HEK293 (cell line): ENCODE measurements around the gene KDM4C.

Source experiments
- CTCF ChIA-PET: fragments of 350-600 bp; formaldehyde crosslinking; extraction: SDS; loops from one replicate; lab custom pipeline; 2021; ENCODE audit warnings: antibody characterized with exemption; lab: Yijun Ruan, JAX
- POLR2A ChIA-PET: fragments of 300-600 bp; formaldehyde crosslinking; extraction: SDS; loops from one replicate; lab custom pipeline; 2020; ENCODE audit warnings: antibody characterized with exemption, inconsistent platforms; lab: Yijun Ruan, JAX
- H3K27ac ChIP-seq: fragments of 200-500 bp; sonication (Bioruptor generic); 2 replicates; pipeline ENCODE4 v1.5.1; 2014; ENCODE audit warnings: low read depth, low read length, control low read depth, inconsistent platforms; ENCODE audit errors: extremely low read depth
- H3K36me3 ChIP-seq, 2 experiments: fragments of 200-500 bp in 1 of 2; sonication (Bioruptor generic) in 1 of 2; 1 replicate in 1 of 2; 2 replicates in 1 of 2; pipeline ENCODE4 v1.5.1; 2014 to 2017; ENCODE audit warnings: inconsistent platforms in 2 of 2, low read length in 2 of 2; ENCODE audit not compliant: control insufficient read depth in 2 of 2, insufficient read depth in 1 of 2
- H3K4me1 ChIP-seq: fragments of 200-500 bp; sonication (Bioruptor generic); 2 replicates; pipeline ENCODE4 v1.5.1; 2014; ENCODE audit warnings: mild to moderate bottlenecking, low read length, inconsistent platforms; ENCODE audit not compliant: control insufficient read depth, insufficient read depth
- H3K4me3 ChIP-seq: 2 replicates; pipeline ENCODE4 v1.5.1; 2011; ENCODE audit warnings: low read depth, mild to moderate bottlenecking, control low read depth, low read length, moderate library complexity
- H3K9me3 ChIP-seq: fragments of 200-500 bp; sonication (Bioruptor generic); 2 replicates; pipeline ENCODE4 v1.5.1; 2014; ENCODE audit warnings: low read depth, low read length, inconsistent platforms; ENCODE audit not compliant: control insufficient read depth, insufficient read depth
- HOXA7 ChIP-seq: sonication (generic); formaldehyde crosslinking; IDR thresholded peaks from 2 replicates; pipeline ENCODE4 v1.8.1; 2022; ENCODE audit warnings: missing genetic modification reagents, borderline replicate concordance
- KLF8 ChIP-seq: fragments of 450-650 bp; formaldehyde crosslinking; IDR thresholded peaks from 2 replicates; pipeline ENCODE4 v1.5.1; 2016; ENCODE audit warnings: missing biosample characterization, missing genetic modification characterization
- PBX3 ChIP-seq: sonication (generic); formaldehyde crosslinking; IDR thresholded peaks from 2 replicates; pipeline ENCODE4 v1.8.1; 2022; ENCODE audit warnings: mild to moderate bottlenecking, moderate library complexity, missing genetic modification reagents
- REPIN1 ChIP-seq: fragments of 450-650 bp; formaldehyde crosslinking; IDR thresholded peaks from 2 replicates; pipeline ENCODE4 v1.5.1; 2017; ENCODE audit warnings: missing biosample characterization, missing genetic modification characterization, low read depth
- TCF7L2 ChIP-seq: IDR thresholded peaks from 2 replicates; pipeline ENCODE4 v1.6.1; 2011; ENCODE audit warnings: low read depth, mild to moderate bottlenecking, inconsistent platforms, low read length, moderate library complexity, borderline replicate concordance
- ZBTB17 ChIP-seq: fragments of 450-650 bp; formaldehyde crosslinking; IDR thresholded peaks from 2 replicates; pipeline ENCODE4 v1.5.1; 2016; ENCODE audit warnings: missing biosample characterization, missing genetic modification characterization
- ZEB2 ChIP-seq: fragments of 450-650 bp; formaldehyde crosslinking; IDR thresholded peaks from 2 replicates; pipeline ENCODE4 v1.5.1; 2016; ENCODE audit warnings: missing biosample characterization, missing genetic modification characterization
- ZNF23 ChIP-seq: fragments of 450-650 bp; formaldehyde crosslinking; IDR thresholded peaks from 2 replicates; pipeline ENCODE4 v1.5.1; 2016; ENCODE audit warnings: missing biosample characterization, missing genetic modification characterization, borderline replicate concordance
- ZNF280C ChIP-seq: fragments of 450-650 bp; formaldehyde crosslinking; IDR thresholded peaks from 2 replicates; pipeline ENCODE4 v1.5.1; 2016; ENCODE audit warnings: missing biosample characterization, missing genetic modification characterization
- ZNF335 ChIP-seq: fragments of 450-650 bp; formaldehyde crosslinking; conservative IDR thresholded peaks from 2 replicates; pipeline ENCODE4 v1.5.1; 2016; ENCODE audit warnings: missing biosample characterization, missing genetic modification characterization
- ZNF423 ChIP-seq: fragments of 450-650 bp; formaldehyde crosslinking; IDR thresholded peaks from 2 replicates; pipeline ENCODE4 v1.5.1; 2016; ENCODE audit warnings: missing biosample characterization, missing genetic modification characterization
- ZNF501 ChIP-seq: fragments of 450-650 bp; formaldehyde crosslinking; IDR thresholded peaks from 2 replicates; pipeline ENCODE4 v1.5.1; 2016; ENCODE audit warnings: missing biosample characterization, missing genetic modification characterization
- ZNF510 ChIP-seq: fragments of 450-650 bp; formaldehyde crosslinking; IDR thresholded peaks from 2 replicates; pipeline ENCODE4 v1.5.1; 2018; ENCODE audit warnings: mild to moderate bottlenecking, missing genetic modification characterization, missing biosample characterization; ENCODE audit not compliant: insufficient replicate concordance
- ZNF548 ChIP-seq: fragments of 450-650 bp; formaldehyde crosslinking; IDR thresholded peaks from 2 replicates; pipeline ENCODE4 v1.5.1; 2016; ENCODE audit warnings: missing biosample characterization, missing genetic modification characterization
- ZNF549 ChIP-seq: fragments of 450-650 bp; IDR thresholded peaks from 2 replicates; pipeline ENCODE4 v1.5.1; 2018; ENCODE audit warnings: missing biosample characterization, missing genetic modification characterization, mild to moderate bottlenecking, inconsistent platforms, moderate library complexity
- ZNF571 ChIP-seq: fragments of 450-650 bp; formaldehyde crosslinking; IDR thresholded peaks from 2 replicates; pipeline ENCODE4 v1.5.0; 2017; ENCODE audit warnings: missing biosample characterization, missing genetic modification characterization
- ZNF645 ChIP-seq: fragments of 450-650 bp; formaldehyde crosslinking; IDR thresholded peaks from 2 replicates; pipeline ENCODE4; 2016; ENCODE audit warnings: missing biosample characterization, missing genetic modification characterization
- ZNF654 ChIP-seq: fragments of 450-650 bp; formaldehyde crosslinking; IDR thresholded peaks from 2 replicates; pipeline ENCODE4 v1.5.1; 2016; ENCODE audit warnings: low read depth, missing biosample characterization, missing genetic modification characterization
- ZNF660 ChIP-seq: fragments of 450-650 bp; IDR thresholded peaks from 2 replicates; pipeline ENCODE4 v1.5.1; 2018; ENCODE audit warnings: missing biosample characterization, mild to moderate bottlenecking, missing genetic modification characterization
- ZNF76 ChIP-seq: fragments of 450-650 bp; formaldehyde crosslinking; IDR thresholded peaks from 2 replicates; pipeline ENCODE4; 2016; ENCODE audit warnings: low read depth, missing biosample characterization, missing genetic modification characterization, borderline replicate concordance
- ZNF830 ChIP-seq: fragments of 450-650 bp; IDR thresholded peaks from 2 replicates; pipeline ENCODE4 v1.5.0; 2018; ENCODE audit warnings: missing biosample characterization, missing genetic modification characterization, low read depth, mild to moderate bottlenecking, moderate library complexity

Gene KDM4C

DNA sequence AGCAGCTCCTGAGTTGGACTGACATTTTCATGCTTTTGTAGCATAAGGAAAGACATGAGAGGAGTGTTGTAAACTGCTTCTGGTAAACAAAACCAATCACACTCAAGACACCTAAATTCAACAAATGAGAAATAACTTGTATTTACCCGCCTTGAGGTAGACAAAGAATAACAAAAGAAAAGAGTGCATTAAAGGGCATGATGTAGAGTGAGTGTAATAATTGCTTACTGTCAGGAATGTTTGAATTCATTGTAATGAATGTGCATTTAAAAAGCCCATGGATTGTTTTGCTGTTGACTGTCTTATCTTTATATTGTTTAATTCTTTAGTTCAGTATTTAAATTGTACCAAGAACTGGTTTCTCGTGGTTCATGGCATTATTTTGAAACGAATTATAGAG is 61.8 kb downstream of the KDM4C start:
- no peak overlapping the region for H3K27ac ChIP-seq
- TF ChIP-seq ZNF423 (tag by site-specific recombination) (no peak), ZEB2 (tag by site-specific recombination) (no peak), ZNF548 (tag by site-specific recombination) (no peak), HOXA7 (CRISPR knock-in tag) (no peak), ZNF549 (tag by site-specific recombination) (no peak), ZNF501 (tag by site-specific recombination) (no peak), ZNF510 (tag by site-specific recombination) (no peak), PBX3 (CRISPR knock-in tag) (no peak), REPIN1 (no peak), ZNF280C (tag by site-specific recombination) (no peak), TCF7L2 (no peak)
- ChIA-PET CTCF (interaction anchor here (0.6 to 1.6 kb wide), 2 partner anchors 8 to 35 kb away, joined by 3 to 12 read pairs; no protein-coding TSS in a partner anchor), POLR2A (interaction anchor here (0.9 kb wide), 1 partner anchor 62 kb away, joined by 3 read pairs; the partner anchor contains the start of gene KDM4C)
- no peaks in the 10 kb centered on the region for H3K9me3 ChIP-seq
- H3K4me3 ChIP-seq: no peak overlapping the region
- no peaks in the 10 kb centered on the region for H3K4me1 ChIP-seq
- peaks cover 0 to 3% of the 10 kb centered on the region in 2 experiments; a peak in 1 of 3 replicates for H3K36me3 ChIP-seq

- H3K4me3 ChIP-seq: no peak overlapping the region
- H3K4me1 ChIP-seq: 0 out of 2 replicates have a peak, but pooled peaks cover 2% of the 10 kb centered on the region
- H3K9me3 ChIP-seq: no peaks in the 10 kb centered on the region
- TF ChIP-seq ZNF571: no peak
- TF ChIP-seq KLF8 (tag by site-specific recombination): no peak
- TF ChIP-seq ZNF830 (tag by site-specific recombination): no peak
- no peak for TF ChIP-seq ZBTB17 (tag by site-specific recombination)
- no peak for TF ChIP-seq ZNF548 (tag by site-specific recombination)
- TF ChIP-seq ZNF335 (tag by site-specific recombination): no peak
- ChIA-PET CTCF (no interaction called here), POLR2A (no interaction called here)
- no peaks in the 10 kb centered on the region for H3K36me3 ChIP-seq
- no peak overlapping the region for H3K27ac ChIP-seq
Measured at GRCh38 chr9:6822696-6823095, 64.9 kb downstream of the KDM4C start.

DNA sequence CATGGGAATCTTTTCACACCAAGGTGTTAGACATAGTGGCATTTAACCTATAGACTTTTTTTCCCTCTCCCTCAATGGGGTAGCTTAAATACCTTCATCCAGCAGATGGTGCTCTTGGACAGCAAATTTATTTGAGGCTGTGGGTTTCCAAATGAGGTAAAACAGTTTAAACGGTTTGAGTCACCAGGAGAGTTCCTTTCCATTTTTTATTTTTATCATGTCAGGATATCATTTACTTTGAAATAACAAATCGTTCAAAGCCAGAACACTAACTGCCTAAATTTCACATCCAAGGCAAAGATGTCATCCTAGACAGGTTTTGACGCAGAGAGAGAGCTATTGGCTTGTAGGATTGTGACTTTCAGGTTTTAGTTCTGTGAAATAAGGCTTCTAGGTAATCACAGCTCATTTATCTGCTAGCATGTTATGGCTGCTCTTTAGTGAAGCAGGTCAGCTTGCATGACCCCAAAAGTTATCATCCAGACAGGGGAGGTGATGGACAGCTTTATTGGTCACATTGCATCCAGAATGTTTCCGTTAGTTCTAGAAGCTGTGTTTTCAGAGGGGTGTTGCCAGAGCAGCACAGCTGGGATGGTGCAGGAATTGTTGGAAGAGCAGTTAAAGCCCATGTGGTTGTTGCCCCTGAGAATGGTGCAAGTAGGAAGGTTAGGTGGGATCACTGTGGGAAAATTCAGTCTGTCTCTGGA is 69.8 kb downstream of the KDM4C start:
- H3K36me3 ChIP-seq: no peaks in the 10 kb centered on the region
- H3K27ac ChIP-seq: no peak overlapping the region
- CTCF ChIA-PET: interaction anchor here (0.6 to 2.6 kb wide), 42 partner anchors 9 to 1132 kb away, joined by 3 to 27 read pairs (median 4); no protein-coding TSS in a partner anchor
- POLR2A ChIA-PET: interaction anchor here (1.0 kb wide), 1 partner anchor 70 kb away, joined by 6 read pairs; the partner anchor contains the start of gene KDM4C
- H3K4me3 ChIP-seq: no peak overlapping the region
- TF ChIP-seq ZNF76 (tag by site-specific recombination) (no peak), ZNF660 (tag by site-specific recombination) (0 out of 2 replicates have a peak, but pooled peaks have one; percentile 55), ZNF654 (tag by site-specific recombination) (peak; percentile 77), ZNF23 (tag by site-specific recombination) (no peak), ZNF645 (tag by site-specific recombination) (no peak)
- H3K9me3 ChIP-seq: no peaks in the 10 kb centered on the region
- H3K4me1 ChIP-seq: 0 out of 2 replicates have a peak, but pooled peaks cover 2% of the 10 kb centered on the region
